Fibroblast of lung (primary cell): ENCODE data around the gene TMEM52.

Experiments
- EZH2 ChIP-seq: IDR thresholded peaks from 2 replicates; pipeline ENCODE4 v1.5.1; 2012; ENCODE audit warnings: low read length, control low read depth, mild to moderate bottlenecking; ENCODE audit errors: missing control alignments
- TF ChIP-seq, protein P1 (sequence below), 2 donors: IDR thresholded peaks in 1 of 2; conservative IDR thresholded peaks in 1 of 2; 1 replicate in 1 of 2; 2 replicates in 1 of 2; pipeline ENCODE4 v1.5.1; 2011 to 2012; ENCODE audit warnings: low read length in 2 of 2, control low read depth in 1 of 2, inconsistent platforms in 1 of 2, low read depth in 1 of 2, mild to moderate bottlenecking in 1 of 2

GRCh38 chr1:1963570-1963969 lies 44.5 kb upstream of the TMEM52 start:
- TF ChIP-seq, protein P1, sequence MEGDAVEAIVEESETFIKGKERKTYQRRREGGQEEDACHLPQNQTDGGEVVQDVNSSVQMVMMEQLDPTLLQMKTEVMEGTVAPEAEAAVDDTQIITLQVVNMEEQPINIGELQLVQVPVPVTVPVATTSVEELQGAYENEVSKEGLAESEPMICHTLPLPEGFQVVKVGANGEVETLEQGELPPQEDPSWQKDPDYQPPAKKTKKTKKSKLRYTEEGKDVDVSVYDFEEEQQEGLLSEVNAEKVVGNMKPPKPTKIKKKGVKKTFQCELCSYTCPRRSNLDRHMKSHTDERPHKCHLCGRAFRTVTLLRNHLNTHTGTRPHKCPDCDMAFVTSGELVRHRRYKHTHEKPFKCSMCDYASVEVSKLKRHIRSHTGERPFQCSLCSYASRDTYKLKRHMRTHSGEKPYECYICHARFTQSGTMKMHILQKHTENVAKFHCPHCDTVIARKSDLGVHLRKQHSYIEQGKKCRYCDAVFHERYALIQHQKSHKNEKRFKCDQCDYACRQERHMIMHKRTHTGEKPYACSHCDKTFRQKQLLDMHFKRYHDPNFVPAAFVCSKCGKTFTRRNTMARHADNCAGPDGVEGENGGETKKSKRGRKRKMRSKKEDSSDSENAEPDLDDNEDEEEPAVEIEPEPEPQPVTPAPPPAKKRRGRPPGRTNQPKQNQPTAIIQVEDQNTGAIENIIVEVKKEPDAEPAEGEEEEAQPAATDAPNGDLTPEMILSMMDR (conservative IDR thresholded peaks at IDR 0.05 in 1 of 2, IDR thresholded peaks at IDR 0.05 in 1 of 2; ENCODE audit: low read depth in 1 of 2, low read length in 2 of 2), result no peak
- TF ChIP-seq EZH2, result no peak
